T-helper 1 cell treated with Interleukin-12 subunit alpha and Interleukin-12 subunit beta and Interleukin-4 antibody, amounts not matched to agents 30 ng/mL and 1 ng/mL, for 36 hours (primary cell): ENCODE measurements around the gene CACNA1E. TPM values are rescaled to one million over a fixed set of nuclear protein-coding genes. Genes with fewer than 3 reads are reported as not detected.

Source experiments
- intact Hi-C: fragments of 100-400 bp; cut with micrococcal nuclease; formaldehyde crosslinking; loops from one replicate; pipeline ENCODE4 v1.15.1; 2024
- total RNA-seq: library from RNA; stranded (reverse); gene quantifications from 2 replicates; pipeline ENCODE4 v1.2.3, GENCODE V29; 2022

Gene CACNA1E
- total RNA-seq, 1 donor from 2014 or later: 0.05 TPM

DNA sequence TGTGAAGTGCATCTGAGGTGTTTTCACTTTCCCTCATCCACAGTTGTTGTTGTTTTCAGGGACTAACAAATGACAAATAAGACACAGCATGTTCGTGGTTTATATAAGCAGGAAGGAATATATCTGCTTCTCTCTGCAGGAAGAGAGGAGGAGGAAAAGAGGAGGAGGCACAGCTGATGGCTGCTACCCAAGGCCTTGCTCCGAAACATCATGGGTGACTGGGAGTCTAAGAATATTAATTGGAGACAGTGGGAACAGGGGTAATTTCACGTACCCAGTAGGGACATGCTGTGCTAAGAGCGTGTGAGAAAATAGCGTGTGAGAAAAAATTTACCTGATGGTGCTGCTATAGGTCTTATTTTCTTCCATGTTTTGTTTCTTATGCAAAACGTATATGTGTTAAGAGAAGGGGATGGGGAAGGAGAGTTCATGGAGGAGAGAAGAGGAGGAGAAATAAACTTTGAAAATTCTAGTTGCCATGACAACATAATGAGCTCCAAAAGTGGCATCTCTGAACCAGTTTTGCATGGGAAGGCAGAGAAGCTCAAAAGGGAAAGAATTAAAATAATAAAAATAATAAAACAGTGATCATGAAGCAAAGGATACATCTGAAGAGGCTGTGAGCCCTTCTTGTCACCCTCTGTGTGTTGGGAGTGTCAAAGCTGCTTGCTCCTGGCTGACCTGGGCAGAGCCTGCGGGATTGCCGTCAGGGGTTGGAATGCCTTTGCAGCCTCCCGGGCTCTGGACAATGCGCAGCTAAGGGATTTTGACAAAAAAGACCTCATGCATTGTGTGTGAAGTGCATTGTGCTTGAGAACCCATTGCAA, 192.0 kb downstream of the CACNA1E start:
- intact Hi-C loops: loop anchor here (5.0 kb wide), 1 partner anchor 377 kb away; no protein-coding TSS in a partner anchor

DNA sequence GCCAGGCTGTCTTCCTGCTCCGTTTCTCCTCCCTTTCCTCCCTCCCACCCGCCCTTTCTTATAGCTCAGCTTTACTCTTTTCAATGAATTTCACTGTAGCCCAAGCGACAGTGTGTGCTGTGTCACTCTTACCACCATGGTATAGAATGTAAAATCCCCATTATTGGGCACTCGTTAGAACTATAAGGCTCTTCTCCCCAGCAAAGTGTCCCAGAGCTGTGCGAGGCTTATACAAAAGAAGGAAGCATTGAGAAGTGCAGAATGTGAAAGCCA, 192.5 kb downstream of the CACNA1E start:
- intact Hi-C loops: loop anchor here (1.0 to 5.0 kb wide), 2 partner anchors 197 to 376 kb away; no protein-coding TSS in a partner anchor

DNA sequence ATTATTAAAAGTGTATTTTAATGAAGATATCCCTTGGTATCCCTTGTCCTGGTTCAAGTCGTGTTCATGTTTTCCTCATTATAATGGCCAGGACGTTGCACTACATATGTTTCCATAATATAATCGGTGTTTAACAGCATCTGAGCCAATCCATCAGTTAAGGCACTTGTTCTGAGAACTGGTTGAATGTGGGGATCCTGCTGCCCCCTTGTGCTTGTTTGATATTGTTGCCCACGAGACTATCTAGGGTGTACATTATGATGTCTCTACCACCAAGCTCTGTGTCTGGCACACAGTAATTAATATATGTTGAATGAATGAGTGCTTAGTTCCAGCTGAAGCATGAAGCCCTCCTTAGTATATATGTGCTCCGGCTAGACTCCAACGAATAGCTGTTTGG, 193.0 kb downstream of the CACNA1E start:
- intact Hi-C loops: loop anchor here (1.0 to 5.0 kb wide), 2 partner anchors 197 to 376 kb away; no protein-coding TSS in a partner anchor

DNA sequence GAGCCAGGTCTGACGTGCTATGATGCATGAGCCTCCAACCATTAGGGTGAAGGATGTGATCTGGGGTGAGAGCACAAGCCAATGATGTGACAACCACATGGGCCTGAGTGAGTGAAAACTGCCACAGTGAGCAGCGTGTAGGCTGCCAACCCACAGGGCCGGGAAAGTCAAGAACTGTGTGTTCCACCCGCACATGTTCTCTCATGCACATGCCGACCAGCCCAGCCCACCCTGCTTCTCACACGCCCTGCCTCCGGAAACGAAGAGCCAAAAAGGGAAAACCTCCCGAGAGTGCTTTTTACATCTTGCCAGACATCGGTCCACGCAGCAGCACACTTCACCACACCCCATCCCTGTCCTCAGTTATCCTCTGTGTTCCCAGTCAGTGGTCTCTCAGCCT, 197.0 kb downstream of the CACNA1E start:
- intact Hi-C loops: no loop called here

DNA sequence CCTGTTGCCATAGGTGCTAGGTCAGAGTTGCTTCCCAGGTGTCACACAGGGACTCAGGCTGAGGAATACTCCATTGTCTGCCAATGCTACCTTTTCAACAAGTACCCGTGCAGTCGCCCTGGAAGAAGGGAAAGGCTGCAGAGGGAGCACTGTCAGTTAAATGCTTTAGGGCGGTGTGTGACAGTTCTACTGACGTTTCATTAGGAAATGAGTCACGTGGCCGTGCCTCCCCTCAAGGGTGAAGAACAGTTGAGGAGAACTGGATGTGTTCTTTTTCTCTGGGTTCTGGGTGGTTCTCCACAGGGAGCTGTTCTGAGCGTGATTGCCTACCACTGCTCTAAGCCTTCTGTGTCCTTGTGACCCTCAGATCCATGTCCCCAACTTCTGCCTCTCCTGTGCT, 197.6 kb downstream of the CACNA1E start:
- intact Hi-C loops: no loop called here

DNA sequence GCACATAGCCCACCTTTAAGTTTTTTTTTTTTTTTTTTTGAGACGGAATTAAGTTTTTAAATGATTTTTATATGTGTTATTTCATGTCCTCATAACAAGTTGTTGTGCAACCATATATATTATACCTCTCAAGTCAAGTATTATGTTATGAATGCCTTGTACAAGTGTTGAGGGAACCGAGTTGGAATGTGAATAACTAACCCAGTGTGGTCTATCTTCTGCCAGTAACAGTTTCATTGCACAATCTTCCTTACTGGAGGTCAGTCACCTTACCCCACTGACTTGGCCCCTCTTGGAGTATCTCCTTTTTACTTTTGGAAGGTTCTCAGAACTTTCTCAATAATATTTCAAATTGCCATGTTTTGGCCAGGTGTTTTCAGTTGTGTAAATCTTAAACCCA, 201.9 kb downstream of the CACNA1E start:
- intact Hi-C loops: no loop called here

DNA sequence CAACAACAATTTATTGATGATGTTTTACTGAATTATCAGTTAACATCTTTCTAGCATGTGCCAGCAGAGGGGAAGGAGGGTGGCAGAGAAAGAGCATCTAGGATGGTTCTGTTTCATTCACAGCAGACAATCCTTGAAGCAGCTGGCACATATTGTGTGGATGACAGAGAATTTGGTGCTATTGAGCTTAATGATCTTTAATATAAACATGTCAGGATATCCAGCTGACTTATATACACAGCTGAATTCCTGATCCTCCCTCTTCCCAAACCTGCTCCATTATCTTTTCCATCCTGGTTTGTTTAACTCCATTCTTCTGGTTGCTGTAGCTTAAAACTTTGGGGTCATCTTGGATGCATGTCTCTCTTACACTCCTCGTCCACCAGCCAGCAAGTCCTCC, 218.6 kb downstream of the CACNA1E start:
- intact Hi-C loops: no loop called here

DNA sequence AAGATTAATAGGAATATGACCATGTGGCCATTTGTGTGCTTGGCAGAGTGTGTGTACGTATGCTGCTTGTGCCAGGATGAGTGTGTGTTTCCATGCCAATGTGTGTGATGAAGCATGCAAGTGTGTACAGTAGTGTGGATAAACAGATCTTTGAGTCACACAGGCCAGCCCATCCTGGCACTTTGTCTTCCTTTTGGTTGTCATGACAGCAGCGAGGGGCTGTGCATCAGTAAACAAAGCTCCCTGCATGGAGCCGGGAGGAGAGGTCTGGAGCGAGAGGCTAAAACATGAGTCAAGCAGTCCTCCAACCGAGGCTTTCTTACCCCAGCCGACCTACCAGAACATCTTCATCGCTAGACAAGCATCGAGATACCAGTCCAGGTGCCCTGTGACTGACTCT, 221.2 kb downstream of the CACNA1E start:
- intact Hi-C loops: no loop called here

DNA sequence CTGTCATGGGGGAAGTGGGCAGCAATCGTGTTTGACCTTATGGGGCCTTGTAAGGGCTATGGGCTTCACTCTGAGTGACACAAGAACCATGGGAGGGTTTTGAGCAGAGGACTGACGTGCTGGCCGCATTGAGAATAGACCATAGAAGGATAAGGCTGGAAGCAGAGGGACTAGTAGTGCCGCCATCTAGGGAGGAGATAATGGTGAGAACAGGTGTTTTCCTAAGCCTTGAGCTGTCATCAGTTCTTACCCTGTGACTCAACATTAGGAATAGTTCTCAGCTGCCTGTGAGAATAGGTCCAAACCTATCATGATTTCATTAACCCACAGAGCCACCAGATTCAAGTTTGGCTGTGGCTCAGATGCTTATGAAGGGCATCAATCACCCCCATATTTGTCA, 228.5 kb downstream of the CACNA1E start:
- intact Hi-C loops: no loop called here

DNA sequence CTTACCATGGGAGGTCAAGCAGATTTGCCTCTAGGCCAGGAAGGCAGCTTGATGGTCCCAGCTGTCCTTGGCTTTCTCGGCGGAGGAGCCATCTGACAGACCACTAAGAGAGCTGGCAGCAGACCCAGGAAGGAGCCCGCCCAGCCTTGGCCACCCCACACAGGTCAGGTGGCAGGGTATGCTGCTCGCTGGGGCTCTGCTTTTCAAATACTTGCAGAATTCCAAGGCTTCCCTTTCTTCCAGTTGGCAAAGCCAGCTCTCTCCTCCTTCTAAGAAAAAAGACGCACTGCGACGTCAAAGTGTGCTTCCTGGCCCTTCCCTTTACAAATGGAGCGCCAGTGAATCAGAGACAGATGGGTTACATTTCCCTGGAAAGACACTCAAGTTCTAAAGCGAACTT, 229.4 kb downstream of the CACNA1E start:
- intact Hi-C loops: no loop called here

DNA sequence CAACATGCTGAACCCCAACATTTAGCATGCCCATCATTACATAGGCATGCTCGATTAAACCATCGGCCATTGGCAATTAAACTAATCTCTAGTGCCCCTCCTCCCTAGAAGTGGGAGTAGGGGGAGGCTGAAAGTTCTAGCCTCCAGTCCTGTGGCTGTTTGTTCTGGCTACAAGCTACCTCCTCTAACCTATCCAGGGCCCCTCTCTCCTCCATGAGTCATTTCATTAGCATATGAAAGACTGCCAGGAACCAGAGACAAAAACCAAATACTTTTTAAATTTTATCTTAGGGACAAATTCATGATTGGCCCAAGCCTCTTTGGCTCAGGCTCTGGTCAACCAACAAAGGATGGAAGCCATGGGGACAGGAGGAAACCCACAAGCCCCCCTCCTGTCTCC, 231.1 kb downstream of the CACNA1E start:
- intact Hi-C loops: no loop called here

DNA sequence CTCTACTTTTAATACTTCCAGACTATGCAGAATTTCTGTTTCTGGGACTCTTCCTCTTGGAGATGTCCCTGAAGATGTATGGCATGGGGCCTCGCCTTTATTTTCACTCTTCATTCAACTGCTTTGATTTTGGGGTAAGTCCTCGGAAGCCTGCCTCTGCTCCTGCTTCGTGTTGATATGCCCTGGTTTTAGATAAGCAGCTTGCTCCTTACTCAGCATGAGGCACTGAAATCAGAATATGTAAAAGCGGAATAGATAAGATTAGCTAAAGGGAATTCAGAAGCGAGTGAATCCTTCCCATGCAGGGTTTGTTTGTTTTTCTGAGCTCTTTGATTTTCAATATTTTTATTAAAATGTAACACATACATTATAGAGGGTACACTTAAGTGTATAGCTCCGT, 234.7 kb downstream of the CACNA1E start:
- intact Hi-C loops: no loop called here

DNA sequence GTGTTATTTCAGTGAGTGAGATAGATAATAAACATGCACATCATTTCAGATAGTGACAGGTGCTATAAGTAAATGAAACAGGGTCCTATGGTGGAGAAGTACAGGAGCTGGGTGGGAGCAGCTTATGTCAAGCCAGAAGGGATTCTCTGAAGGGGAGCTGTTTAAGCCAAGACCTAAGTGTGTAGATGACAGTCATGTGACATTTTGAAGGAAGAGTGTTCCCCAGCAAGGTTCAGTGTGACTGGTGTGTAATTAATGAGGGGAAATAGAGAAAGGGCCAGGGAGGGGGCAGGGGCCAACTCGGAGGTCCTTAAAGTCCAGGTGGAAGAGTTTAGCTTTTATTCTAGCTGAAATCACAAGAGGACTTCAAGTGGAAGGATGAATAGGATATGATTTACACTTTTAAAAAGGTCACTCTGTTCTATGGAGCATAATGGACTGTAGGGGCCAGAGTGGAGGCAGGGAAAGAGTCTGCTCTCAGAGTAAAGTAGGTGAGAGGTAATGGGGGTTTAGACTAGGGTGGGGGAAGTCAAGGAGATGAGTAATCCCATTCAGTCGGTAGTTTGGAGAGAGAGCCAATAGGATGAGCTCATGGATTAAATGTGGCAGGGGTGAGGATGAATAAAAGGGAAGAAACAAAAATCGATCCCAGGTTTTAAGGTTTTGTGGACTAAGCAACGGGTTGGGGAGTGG, 243.1 kb downstream of the CACNA1E start:
- intact Hi-C loops: no loop called here

DNA sequence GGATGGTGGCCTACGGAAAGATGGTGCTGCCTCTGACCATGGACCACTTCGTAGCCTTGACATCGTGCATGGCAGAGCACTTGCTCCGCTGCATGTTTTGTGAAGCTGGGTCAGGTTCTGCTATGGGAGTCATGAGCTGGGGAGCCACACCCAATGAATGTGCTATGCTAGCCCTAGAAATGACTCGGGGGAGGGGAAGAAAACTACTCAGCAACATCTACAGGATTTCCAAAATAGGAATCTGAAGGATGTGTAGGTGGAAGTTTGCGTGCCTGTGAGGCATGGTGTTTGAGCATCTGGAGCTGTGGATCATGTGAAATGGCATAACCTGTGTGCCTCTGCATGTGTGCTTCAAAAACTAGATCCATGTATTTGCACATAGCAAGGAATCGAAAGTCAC, 247.3 kb downstream of the CACNA1E start:
- intact Hi-C loops: no loop called here

DNA sequence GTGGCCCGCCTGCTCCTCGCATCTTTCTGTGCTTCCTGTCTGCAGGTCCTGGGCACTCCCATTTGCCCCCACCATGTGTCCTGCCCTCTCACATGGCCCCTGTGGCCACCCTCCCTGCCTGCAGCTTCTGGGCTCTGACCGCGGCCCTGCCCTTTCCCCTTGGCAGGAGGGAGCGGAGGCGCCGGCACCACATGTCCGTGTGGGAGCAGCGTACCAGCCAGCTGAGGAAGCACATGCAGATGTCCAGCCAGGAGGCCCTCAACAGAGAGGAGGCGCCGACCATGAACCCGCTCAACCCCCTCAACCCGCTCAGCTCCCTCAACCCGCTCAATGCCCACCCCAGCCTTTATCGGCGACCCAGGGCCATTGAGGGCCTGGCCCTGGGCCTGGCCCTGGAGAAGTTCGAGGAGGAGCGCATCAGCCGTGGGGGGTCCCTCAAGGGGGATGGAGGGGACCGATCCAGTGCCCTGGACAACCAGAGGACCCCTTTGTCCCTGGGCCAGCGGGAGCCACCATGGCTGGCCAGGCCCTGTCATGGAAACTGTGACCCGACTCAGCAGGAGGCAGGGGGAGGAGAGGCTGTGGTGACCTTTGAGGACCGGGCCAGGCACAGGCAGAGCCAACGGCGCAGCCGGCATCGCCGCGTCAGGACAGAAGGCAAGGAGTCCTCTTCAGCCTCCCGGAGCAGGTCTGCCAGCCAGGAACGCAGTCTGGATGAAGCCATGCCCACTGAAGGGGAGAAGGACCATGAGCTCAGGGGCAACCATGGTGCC, 249.1 kb downstream of the CACNA1E start:
- intact Hi-C loops: no loop called here

DNA sequence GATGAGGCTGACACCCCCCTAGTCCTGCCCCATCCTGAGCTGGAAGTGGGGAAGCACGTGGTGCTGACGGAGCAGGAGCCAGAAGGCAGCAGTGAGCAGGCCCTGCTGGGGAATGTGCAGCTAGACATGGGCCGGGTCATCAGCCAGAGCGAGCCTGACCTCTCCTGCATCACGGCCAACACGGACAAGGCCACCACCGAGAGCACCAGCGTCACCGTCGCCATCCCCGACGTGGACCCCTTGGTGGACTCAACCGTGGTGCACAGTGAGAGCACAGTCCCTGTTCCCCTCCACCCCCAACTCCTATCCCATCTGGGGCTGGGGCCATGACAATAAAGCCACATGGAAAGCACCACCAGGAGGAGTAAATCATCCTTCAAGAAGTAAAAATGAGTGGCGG, 250.2 kb downstream of the CACNA1E start:
- intact Hi-C loops: no loop called here

DNA sequence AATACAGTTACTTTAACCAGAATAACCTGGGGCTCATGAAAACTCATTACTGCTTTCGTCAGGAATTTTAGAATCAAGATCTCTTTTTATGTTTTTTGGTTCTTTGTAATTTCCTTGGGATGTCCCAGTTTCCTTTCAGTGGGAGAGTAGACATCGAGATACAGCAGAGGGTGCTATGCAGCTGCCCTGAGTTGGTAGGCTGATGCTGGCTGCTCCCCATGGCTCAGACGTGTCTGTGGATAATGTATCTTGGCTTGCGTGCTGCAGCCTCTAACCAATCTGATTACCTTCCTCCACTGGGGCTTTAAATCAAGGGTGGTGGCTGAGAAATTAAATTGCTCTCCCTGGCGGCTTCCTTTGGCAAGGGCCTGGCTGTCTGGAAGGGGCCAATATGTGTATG, 253.7 kb downstream of the CACNA1E start:
- intact Hi-C loops: no loop called here

DNA sequence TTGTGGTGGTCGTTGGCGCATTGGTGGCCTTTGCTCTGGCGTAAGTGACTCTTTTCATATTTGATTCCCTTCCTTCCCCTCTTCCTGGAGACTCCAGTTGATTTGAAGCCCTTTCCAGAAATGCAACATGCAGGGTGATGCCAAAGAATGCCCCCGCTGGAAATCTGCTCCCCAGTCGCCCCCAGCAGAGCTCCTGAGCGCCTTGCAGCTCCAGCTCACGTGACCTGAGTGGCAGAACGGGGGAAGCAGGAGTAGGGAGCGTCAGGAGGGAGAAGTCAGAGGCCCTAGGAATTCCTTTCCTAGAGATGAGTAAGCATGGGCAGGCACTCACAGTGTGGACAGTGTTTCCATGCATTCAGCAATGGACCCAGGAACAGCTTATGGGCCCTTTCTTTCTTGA, 255.9 kb downstream of the CACNA1E start:
- intact Hi-C loops: no loop called here

DNA sequence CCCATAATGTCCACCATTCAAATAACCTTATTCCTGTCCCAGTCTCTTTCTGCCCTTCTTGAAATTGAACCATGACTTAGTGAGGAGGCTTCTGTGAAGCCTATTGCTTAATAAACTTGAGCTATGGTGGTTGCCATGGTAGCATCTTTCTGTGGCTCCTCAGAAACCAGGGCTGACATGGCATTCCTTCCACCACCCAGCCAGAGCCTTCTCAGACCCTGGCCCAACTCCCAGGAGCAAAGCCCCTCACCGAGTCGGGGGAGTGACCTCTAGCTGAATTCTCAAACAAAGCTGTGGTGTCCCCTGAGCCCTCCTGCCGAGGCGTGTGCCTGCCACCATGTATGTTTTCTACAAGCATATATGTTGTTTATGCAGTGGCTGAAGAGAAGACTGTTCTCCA, 259.1 kb downstream of the CACNA1E start:
- intact Hi-C loops: no loop called here

DNA sequence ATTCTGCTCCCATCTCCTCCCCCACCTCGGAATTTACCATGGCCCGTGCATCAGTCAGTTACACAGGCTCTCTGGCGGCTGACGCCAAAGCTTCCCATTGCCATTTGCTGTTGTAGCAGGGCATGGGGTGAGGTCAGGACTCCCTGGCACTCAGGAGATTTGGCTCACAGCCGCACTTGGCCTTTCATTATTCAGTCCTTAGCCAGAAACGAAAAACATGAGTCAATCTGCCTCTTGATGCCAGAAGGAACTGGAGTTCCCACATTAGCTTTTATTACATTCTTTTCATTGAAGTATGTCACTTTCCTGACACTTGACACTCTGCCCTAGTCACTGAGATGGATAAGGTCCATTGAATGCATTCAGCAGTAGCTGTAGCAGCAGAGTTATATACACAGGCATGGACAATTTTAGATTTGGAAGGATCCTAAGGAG, 260.6 kb downstream of the CACNA1E start:
- intact Hi-C loops: no loop called here

DNA sequence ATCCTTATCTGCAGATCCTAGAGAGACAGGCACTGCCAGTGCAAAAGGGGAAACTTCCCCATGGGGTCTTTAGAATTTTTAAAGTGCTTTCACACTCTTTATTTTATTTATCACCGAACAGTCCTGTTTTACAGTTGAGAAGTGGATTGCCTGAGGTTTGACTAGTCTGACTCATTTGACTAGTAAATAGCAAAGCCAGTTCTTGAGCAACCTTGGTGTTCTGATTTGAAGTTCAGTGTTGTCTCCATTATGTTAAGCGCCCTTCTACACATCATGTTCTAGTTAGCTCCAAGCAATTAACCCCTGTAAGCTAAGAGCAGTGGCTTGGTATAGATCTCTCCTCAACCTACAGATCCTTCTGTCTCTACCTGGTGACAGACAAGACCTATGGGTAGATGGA, 262.9 kb downstream of the CACNA1E start:
- intact Hi-C loops: no loop called here

DNA sequence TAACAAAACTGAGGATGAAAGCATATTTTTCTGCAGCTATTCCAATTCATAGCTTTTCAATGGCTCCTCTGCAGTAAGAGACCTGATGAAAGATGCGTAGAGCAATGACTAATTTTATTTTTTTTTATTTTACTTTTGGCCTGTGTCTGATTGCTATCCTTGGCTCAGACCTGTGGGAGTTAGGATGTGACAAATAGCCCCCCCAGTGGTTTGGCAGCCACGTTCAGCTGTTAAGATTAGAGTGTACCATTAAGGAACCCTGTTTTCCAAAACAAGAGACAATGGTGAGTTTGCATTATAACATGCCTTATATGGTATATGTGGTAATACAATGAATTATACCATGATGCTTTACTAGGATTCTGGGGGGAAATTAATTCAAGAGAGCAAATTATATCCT, 264.7 kb downstream of the CACNA1E start:
- intact Hi-C loops: no loop called here
